Hepatocyte (in vitro differentiated cells): ENCODE measurements around the gene NMB. TPM values are rescaled to one million over a fixed set of nuclear protein-coding genes. Genes with fewer than 3 reads are reported as not detected.
"Not testable (repeated sequence)": the region's sequence is repeated elsewhere in the genome, so short reads cannot be mapped to it uniquely, and the experiment has no call there.

Experiments used
- DNase-seq: peaks from one replicate; pipeline ENCODE4 v3.0.0-alpha.2; 2016; ENCODE audit warnings: low spot score
- H2AFZ ChIP-seq: fragments of 200-600 bp; sonication (generic); 2 replicates; pipeline ENCODE4 v1.6.0; 2016; ENCODE audit warnings: antibody characterized with exemption, mild to moderate bottlenecking
- H3K27ac ChIP-seq: fragments of 200-600 bp; sonication (generic); 2 replicates; pipeline ENCODE4 v1.5.1; 2016; ENCODE audit warnings: mild to moderate bottlenecking
- H3K27me3 ChIP-seq: fragments of 200-600 bp; sonication (generic); 2 replicates; pipeline ENCODE4 v1.6.1; 2016
- H3K36me3 ChIP-seq: fragments of 200-600 bp; sonication (generic); replicated peaks from 2 replicates; pipeline ENCODE4 v1.5.1; 2016; ENCODE audit warnings: low read depth; ENCODE audit not compliant: insufficient read depth
- H3K4me1 ChIP-seq: fragments of 200-600 bp; sonication (generic); 2 replicates; pipeline ENCODE4 v1.5.1; 2016; ENCODE audit warnings: mild to moderate bottlenecking, moderate library complexity; ENCODE audit not compliant: insufficient read depth
- H3K4me2 ChIP-seq: fragments of 200-600 bp; sonication (generic); 2 replicates; pipeline ENCODE4 v1.6.0; 2016
- H3K4me3 ChIP-seq: fragments of 200-600 bp; sonication (generic); 2 replicates; pipeline ENCODE4 v1.5.1; 2016; ENCODE audit warnings: mild to moderate bottlenecking
- H3K79me2 ChIP-seq: fragments of 200-600 bp; sonication (generic); 2 replicates; pipeline ENCODE4 v1.6.0; 2017; ENCODE audit warnings: mild to moderate bottlenecking
- H3K9me2 ChIP-seq: fragments of 200-600 bp; sonication (generic); replicated peaks from 2 replicates; pipeline ENCODE4 v1.6.0; 2017; ENCODE audit warnings: mild to moderate bottlenecking; ENCODE audit not compliant: insufficient read depth
- H3K9me3 ChIP-seq: fragments of 200-600 bp; sonication (generic); 2 replicates; pipeline ENCODE4 v1.5.1; 2016; ENCODE audit warnings: low read depth, mild to moderate bottlenecking
- H4K20me1 ChIP-seq: fragments of 200-600 bp; sonication (generic); 2 replicates; pipeline ENCODE4 v1.6.0; 2016; ENCODE audit warnings: mild to moderate bottlenecking; ENCODE audit not compliant: insufficient read depth, poor library complexity, severe bottlenecking
- CTCF ChIP-seq: fragments of 200-600 bp; sonication (generic); IDR thresholded peaks from 2 replicates; pipeline ENCODE4 v1.5.1; 2016; ENCODE audit warnings: antibody characterized with exemption, mild to moderate bottlenecking; ENCODE audit not compliant: poor library complexity
- EZH2 ChIP-seq: fragments of 200-600 bp; sonication (generic); IDR thresholded peaks from 2 replicates; pipeline ENCODE4 v1.6.1; 2016; ENCODE audit warnings: antibody characterized with exemption, mild to moderate bottlenecking, borderline replicate concordance
- EZH2phosphoT487 ChIP-seq: fragments of 200-600 bp; sonication (generic); IDR thresholded peaks from one replicate; pipeline ENCODE4 v1.6.1; 2018; ENCODE audit warnings: antibody characterized with exemption, mild to moderate bottlenecking, low read depth, moderate library complexity; ENCODE audit not compliant: unreplicated experiment, severe bottlenecking
- WGBS: methylation state at CpG from one replicate; pipeline ENCODE4 v1.1.6; 2016; ENCODE audit warnings: low lambda C conversion rate; ENCODE audit errors: missing lambda C conversion rate; 5-methylcytosine and 5-hydroxymethylcytosine counted together
- polyA plus RNA-seq: library from polyadenylated mRNA; unstranded; fragments of >200 nt; fragmentation: Nextera tagmentation; extraction: Ambion mirVana; gene quantifications from 2 replicates; pipeline ENCODE4 v1.2.1, GENCODE V29; 2016
- total RNA-seq: library from RNA; depleted of rRNA; stranded (reverse); fragments of >200 nt; gene quantifications from 2 replicates; pipeline ENCODE4 v1.2.3, GENCODE V29; 2014

NMB gene
- total and polyA plus RNA-seq, 2 experiments from 2014 or later, result 3.8 to 15.4 TPM

GRCh38 chr15:84641871-84642270, 16.1 kb downstream of the NMB start:
- H3K27ac ChIP-seq, H3K27me3 ChIP-seq, H3K9me3 ChIP-seq, H3K4me2 ChIP-seq, H3K4me1 ChIP-seq, H3K4me3 ChIP-seq, H3K9me2 ChIP-seq, H2AFZ ChIP-seq, H4K20me1 ChIP-seq, DNase-seq, H3K79me2 ChIP-seq, H3K36me3 ChIP-seq: not testable (repeated sequence)
- WGBS, result 96% methylated on average over 9 of the region's 9 CpGs

- H3K79me2 ChIP-seq, result peaks cover 25% of the 10 kb centered on the region
- H3K4me2 ChIP-seq, result no peak overlapping the region
- peak; percentile 39 for DNase-seq
- H4K20me1 ChIP-seq, result peaks cover 10% of the 10 kb centered on the region
- no peak overlapping the region for H2AFZ ChIP-seq
- H3K4me1 ChIP-seq, result peaks cover 10% of the 10 kb centered on the region
- no peaks in the 10 kb centered on the region for H3K9me3 ChIP-seq
- TF ChIP-seq EZH2, result no peak
- TF ChIP-seq CTCF, result peak; percentile 26
- WGBS, result 80% methylated on average over 3 of the region's 3 CpGs
- no peaks in the 10 kb centered on the region for H3K27me3 ChIP-seq
- H3K4me3 ChIP-seq, result no peak overlapping the region
- no peak overlapping the region for H3K27ac ChIP-seq
- H3K9me2 ChIP-seq, result no peaks in the 10 kb centered on the region
- H3K36me3 ChIP-seq, result no peaks in the 10 kb centered on the region
Measured at GRCh38 chr15:84638103-84638502, 19.9 kb downstream of the NMB start.

- Histone ChIP-seq H3K27me3 (no peaks in the 10 kb centered on the region), H4K20me1 (peaks cover 10% of the 10 kb centered on the region), H3K4me2 (peak overlapping the region; percentile 98), H2AFZ (peak overlapping the region; percentile 47), H3K4me3 (peak overlapping the region; percentile 76), H3K36me3 (no peaks in the 10 kb centered on the region), H3K79me2 (peaks cover 41% of the 10 kb centered on the region), H3K4me1 (peaks cover 26% of the 10 kb centered on the region), H3K9me2 (no peaks in the 10 kb centered on the region), H3K27ac (peak overlapping the region; percentile 88), H3K9me3 (no peaks in the 10 kb centered on the region)
- WGBS, result 42% methylated on average over 23 of the region's 23 CpGs
- no peak for DNase-seq
- TF ChIP-seq CTCF, result no peak
Measured at GRCh38 chr15:84634228-84634837, 23.7 kb downstream of the NMB start.

GRCh38 chr15:84633311-84634227, 24.4 kb downstream of the NMB start:
- WGBS, result 1% methylated on average over 96 of the region's 105 CpGs
- H3K36me3 ChIP-seq, result no peaks in the 10 kb centered on the region
- no peaks in the 10 kb centered on the region for H3K9me2 ChIP-seq
- H3K27ac ChIP-seq, result peak overlapping the region; percentile 88
- peaks cover 26% of the 10 kb centered on the region for H3K4me1 ChIP-seq
- DNase-seq, result peak; percentile 81
- H3K79me2 ChIP-seq, result peaks cover 41% of the 10 kb centered on the region
- peak overlapping the region; percentile 98 for H3K4me2 ChIP-seq
- H3K27me3 ChIP-seq, result no peaks in the 10 kb centered on the region
- H3K4me3 ChIP-seq, result peak overlapping the region; percentile 76
- TF ChIP-seq CTCF, result no peak
- no peak for TF ChIP-seq EZH2phosphoT487
- TF ChIP-seq EZH2, result no peak
- H3K9me3 ChIP-seq, result no peaks in the 10 kb centered on the region
- peak overlapping the region; percentile 47 for H2AFZ ChIP-seq
- peaks cover 10% of the 10 kb centered on the region for H4K20me1 ChIP-seq
